Glomerular endothelial cell (primary cell): ENCODE data around the gene ZEB1. TPM values are rescaled to one million over a fixed set of nuclear protein-coding genes. Genes with fewer than 3 reads are reported as not detected.
"Not testable (repeated sequence)": the region's sequence is repeated elsewhere in the genome, so short reads cannot be mapped to it uniquely, and the experiment has no call there.

Source experiments
- DNase-seq: peaks from one replicate; pipeline ENCODE4 v3.0.0-alpha.2; 2011; ENCODE audit warnings: low read depth, low spot score; ENCODE audit errors: extremely low read depth
- total RNA-seq: library from RNA; depleted of rRNA; stranded (reverse); fragments of >200 nt; gene quantifications from 2 replicates; pipeline ENCODE4 v1.2.3, GENCODE V29; 2015

Gene ZEB1
- total RNA-seq, 1 donor from 2014 or later: 105 TPM

DNA sequence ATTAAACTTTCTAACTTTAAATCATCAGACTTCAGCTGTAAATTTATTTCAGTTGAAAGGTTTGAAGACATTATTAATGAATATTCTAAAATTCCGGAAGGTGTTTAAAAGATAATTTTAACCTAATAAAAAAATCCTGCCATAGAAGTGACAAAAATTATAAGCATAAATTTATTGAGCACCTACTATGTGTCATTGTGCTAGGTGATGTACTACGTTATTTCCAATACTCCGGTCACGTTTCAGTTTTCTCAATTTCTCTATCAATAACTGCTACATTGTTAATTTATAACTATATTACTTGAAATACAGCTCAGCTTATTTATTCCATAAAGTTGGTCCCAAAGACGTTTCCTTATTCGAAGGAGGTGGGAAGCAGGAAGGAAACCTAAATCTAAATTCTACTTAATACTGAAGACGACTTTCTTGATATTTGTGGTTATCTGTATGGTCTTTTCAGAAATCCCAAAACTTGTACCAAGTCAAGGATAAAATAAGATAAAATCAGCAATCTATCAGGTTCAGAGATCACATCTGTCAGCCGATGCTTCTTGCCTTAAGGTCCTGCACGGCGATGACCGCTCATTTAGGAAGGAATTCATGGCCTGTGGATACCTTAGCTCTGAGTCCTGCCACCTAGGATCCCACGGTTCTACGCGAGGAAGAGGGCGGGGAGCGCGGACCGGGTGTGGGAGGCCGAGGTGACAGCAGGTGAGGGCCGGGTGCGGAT is 1.2 kb upstream of the ZEB1 start:
- DNase-seq: no peak

DNA sequence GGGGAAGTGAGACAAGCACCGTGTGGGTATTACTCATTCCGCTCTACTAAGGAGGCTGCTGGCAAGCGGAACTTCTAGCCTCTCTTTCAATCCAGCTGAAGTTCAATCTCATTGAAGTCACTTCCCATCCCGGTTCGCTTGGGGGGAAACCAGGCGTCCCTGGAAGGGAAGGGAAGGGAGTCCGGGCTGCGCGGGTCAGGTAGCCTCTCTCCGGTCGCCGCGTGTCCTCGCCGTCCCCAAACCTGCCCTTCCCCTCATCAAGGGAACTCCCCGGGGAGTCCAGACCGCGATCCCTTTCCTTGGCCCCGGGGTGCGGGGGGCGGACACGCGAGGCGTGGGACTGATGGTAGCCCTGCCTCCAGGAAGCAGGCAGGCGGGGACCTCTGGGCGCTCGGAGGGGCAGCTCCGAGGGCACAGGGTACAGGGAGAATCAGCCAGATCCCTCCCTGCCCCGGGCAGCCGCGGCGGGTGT is 598 bp upstream of the ZEB1 start:
- no peak for DNase-seq

DNA sequence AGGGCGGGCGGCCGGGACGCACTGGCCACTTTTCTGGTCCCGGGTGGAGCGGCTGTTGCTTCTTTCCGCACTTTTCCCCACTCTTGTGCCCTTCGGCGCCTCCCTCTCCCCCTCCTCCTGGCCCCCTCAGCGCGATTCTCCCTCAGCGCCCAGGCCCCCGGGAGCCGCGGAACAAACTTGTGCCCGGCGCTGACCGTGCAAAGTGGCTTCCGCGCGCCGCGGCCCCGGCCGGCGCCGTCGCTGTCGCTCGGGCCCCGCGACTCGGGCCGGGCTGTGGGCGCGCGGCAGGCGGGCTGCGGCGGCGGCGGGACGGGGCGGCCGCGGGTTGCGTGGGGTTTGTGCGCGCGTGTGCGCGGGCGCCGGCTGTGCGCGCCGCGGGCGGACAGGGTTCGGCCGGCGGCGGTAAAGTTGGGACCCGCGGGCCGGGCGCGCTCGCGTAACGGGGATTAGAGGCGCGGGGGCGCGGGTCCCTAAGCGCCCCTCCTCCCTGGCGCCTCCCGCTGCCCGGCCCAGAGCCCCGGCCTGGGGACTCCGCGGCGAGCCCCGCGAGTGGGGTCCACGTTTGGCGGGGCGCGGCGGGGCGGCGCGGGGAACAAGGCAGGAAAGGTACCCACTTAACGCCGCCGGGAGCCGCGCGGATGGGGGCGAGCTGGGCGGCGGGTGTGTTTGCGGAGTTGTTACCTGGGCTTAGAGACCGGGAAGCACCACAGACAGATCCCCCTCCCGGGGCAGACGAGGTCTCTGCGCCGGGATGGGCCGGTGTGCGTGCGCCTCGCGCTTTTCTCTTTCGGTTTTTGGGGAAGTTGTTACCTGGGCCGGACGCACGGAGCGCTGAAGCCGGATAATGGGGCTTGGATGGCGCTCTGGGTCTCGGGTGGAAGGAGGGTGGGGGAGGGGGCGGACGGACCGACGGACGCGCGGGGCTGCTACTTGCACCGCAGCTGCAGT is 860 bp downstream of the ZEB1 start:
- no peak for DNase-seq

DNA sequence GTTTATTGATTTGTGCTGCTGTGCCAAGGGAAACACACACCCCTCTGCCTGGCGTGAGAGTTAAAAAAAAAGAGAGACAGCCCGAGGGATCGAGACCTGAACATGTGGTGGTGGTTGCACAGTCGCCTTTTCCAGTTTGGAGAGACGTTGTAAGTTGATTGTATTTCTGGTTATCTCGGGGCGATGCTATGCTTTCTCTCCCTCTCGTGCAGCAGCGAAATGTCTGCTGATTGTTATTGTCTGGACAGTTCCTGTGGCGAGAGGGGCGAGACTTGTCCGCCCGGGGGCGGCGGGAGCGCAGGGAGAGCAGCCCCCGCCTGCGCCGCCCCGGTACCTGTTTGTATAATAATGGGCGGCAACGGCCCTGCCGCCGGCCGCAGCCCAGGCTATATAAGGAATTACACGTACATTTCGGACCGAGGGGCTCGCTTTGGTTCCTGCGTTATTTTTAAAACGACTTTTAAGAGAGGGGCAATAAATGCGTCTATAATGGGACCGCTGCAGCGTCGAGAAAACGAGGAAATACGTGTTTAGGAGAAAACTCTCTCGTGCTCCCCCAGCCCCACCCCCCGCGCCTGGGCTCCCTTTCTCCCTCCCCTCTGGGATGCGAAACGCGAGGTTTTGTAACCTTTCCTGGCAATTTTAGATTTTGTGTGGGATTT is 1.7 kb downstream of the ZEB1 start:
- no peak for DNase-seq

DNA sequence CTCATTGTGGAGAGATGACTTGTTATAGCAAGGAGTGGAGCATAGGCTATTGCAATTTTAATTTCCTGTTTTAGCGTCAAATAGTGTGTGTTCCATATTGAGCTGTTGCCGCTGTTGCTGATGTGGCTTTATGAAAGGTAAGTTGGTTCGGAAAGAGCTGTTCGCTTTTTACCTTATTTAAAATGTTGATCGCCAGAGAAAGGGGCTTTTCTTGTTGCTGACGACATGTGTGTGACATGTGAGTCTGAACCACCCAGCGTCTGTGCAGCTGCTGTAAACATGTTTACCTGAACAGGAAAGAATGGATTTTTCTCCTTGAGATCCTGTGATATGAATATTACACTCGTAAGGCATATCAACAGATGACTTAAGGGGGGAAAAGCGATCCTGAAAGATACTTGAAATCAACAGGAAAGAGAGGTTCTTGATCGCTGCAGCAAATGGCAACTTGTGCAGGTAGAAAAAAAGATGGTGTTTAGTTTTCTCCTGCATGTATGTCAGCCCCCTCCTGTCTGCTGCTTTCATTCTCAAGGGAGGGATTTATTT is 2.5 kb downstream of the ZEB1 start:
- no peak for DNase-seq

DNA sequence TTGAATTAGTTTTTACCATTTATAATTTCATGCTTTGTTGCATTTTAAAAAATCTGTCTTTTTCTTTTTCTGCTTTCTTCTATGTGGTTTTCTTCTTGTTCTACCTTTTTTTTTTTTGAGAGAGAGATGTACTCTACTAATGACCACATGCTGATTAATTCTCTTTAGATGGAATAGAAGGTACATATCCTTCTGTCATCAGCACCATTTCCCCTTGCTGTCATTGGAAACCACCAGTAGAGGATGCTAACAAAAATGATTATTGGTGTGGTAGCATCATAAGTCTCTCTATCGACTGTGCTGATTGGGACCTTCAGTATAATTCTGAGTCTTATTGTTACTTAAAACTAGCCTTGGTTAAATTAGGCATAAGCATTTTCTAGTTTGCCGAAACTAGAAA is 3.6 kb downstream of the ZEB1 start:
- DNase-seq: no peak

DNA sequence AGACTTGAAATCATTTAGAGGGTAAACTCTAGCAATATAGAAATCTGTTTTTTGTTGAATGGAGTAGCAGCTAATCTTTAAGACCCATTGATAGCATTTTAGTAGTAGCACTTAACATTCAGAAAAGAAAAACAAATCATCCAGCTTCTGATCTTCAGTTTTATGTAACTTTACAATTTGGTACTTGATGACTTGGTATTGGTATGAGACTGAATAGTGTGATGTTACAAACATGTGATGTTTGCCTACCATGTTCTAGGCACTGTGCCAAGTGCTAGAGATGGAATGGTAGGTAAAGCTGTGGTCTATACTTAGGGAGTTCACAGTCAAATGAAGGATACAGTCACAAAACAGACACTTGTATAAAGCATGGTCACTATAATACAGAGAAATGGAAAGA is 21.3 kb downstream of the ZEB1 start:
- no peak for DNase-seq

DNA sequence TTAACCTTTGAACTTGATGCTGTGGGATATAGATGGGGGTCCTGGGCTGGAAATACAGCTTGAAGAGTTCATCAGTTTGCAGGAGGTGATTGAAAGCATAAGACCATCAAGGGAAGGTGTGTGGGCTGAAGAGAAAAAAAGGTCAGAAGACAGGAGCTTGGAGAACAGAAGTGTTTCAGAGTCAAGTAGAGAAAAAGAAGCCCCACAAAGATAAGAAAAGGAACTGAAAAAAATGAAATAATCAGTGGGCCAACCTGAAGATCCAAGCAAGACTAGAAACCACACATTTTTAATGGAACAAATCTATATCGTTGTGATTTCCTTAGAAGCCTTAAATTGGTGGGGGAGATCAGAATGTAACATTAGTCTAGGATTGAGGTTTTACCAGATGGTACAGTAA is 22.5 kb downstream of the ZEB1 start:
- DNase-seq: no peak

DNA sequence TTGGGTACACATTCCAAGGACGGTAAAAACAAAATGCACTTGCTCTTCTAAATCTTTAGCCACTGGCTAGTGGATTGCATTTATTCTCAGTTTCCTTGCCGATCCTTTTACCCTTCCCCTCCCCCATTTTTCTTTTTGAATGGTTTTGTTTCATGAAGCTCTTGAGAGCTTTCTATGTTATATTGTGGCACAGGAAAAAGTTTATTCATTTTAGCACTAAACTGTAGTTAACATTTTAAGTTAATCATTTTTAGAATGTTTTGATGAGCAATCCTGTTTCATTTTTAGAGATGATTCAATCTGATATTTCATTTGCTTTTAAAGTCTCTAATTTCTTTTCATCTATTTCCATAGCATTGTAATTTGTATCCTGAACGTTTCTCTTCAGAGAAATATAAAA is 24.0 kb downstream of the ZEB1 start:
- no peak for DNase-seq

DNA sequence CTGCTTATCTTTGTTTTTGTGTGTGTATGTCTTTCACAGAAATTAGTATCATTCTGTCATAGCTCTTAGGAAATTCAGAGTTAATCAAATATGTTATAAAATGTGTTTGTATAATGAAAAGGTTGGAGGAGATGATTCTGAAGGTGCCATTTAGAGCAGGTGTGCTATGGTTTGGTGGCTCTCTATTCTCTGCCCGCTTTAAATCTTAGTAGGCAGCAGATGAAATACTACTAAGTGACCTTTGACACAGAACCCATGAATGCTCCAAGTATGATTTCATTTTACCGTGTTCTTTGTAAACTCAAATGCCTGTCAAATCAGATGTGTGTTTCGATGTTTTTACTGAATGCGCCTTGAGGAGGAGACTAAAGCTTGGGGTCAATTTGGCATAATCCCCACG is 24.5 kb downstream of the ZEB1 start:
- no peak for DNase-seq

DNA sequence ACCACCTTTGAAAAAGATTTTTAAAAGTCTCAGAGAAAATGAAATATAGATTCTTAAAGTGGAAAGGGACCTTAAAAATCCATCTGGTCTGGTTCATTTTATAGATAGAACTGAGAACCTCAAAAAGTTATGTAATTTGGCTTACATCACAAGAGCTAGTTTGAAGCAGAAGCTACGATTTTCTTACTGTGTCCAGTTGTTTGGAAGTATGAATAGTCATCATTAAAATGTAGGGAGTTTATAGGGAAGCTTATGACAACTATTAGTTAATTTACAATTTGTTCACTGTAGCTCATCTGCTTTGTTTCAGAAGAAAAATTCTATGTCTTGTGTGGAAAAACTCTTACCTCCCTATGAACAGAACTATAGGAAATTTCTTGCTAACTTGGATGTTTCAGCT is 26.9 kb downstream of the ZEB1 start:
- DNase-seq: no peak

DNA sequence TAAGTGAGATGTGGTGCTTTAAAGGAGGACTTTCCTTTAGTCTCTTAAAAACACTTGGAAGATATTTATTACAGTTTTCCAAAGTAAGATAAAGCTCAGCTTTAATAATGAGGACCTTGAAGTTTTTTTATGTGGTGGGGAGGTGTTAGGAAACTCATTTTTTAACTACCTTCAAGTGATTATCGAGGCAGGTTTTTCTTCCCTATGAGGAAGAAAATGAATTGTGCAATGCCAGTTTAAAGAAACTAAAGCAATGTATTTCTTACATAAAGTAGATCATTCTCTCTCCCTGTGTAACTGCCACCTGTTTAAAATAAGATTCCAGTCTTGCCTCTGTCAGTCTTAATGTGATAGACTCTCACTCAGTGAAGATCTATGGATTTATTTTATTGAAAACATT is 27.9 kb downstream of the ZEB1 start:
- no peak for DNase-seq

DNA sequence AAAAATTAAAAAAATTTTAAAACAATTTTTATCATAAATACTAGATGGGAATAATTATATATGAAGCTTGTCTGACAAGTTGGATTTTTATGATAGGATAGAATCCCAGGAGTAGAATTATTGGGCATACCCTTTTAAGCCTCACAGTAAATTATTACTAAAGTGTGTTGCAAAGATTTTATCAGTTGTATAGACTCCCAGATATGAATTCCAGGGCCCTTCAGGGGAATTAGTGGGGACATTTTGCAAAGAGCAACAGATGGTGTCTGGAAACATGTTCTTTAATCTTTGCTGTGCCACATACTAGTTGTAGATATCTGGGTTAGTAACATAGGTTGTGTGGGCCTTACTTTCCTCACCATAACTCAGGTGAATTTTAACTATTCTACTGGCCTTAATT is 28.7 kb downstream of the ZEB1 start:
- DNase-seq: no peak

DNA sequence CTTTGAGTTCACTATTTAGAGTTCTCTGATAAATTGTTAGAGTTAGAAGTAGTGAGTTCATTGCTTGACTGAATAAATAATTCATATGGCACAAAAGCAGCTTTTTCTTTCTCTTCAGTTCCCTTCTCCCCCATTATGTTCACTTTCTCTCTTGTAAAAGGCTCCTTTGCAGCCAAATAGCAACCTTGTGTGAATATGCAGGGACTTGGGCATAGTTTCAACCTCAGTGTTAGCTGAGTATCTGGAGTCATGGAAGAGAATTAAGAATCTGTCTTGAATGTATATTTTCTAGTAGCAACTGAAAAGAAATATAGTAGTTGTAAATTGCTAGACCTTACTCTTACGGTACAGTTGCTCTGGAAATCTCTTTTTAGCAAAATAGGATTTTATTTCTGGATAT is 31.9 kb downstream of the ZEB1 start:
- no peak for DNase-seq

DNA sequence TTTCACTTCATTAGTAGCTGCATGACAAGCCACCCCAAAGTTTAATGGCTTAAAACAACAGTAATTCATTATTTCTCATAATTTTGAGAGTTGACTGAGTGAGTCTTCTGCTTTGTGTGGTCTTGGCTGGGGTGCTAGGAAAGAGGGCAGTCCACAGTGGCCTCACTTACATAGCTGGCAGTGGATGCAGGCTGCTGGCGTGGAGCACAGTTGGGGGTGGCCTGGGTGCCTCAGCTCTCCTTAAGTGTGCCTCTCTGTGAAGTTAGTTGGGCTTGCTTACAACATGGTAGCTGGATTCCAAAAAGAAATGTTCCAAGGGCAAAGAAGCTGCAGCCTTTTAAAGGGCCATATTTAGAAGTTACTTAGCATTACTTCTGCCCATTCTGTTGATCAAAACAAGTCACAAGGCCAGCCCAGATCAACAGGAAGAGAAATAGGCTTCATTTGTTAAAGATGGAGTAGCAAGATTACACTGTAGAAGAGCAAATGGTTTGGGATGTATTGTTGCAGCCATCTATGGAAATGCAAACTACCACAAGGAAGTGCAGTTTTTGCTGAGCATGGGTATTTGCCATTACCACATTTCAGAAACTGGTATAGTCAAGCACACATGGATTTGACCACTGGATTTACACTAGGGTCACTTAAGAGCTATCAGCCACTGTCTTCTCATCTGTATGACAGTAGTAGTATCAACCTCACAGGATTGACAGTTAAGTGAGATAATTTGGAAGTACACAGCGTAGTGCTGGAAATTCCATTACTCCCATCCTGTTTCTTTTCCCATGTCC is 33.6 kb downstream of the ZEB1 start:
- no peak for DNase-seq

DNA sequence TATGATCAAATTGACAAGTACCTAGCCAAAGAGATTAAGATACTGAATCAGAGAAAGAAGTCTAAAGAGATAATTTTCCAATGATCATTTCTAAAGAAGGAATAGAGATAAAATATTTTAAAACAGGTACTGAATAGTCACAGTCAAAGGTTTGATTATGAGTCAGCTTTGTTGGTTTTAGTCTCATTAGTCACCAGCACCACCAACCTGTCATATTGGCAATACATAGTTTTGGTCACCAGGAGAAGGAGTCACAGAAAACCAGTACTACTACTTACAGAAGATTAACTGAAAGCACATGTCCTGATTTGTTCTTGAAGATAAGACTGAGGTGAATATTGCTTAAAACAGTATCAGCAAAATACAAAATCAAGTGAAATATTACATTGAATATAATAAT is 34.6 kb downstream of the ZEB1 start:
- peak; percentile 14 for DNase-seq

DNA sequence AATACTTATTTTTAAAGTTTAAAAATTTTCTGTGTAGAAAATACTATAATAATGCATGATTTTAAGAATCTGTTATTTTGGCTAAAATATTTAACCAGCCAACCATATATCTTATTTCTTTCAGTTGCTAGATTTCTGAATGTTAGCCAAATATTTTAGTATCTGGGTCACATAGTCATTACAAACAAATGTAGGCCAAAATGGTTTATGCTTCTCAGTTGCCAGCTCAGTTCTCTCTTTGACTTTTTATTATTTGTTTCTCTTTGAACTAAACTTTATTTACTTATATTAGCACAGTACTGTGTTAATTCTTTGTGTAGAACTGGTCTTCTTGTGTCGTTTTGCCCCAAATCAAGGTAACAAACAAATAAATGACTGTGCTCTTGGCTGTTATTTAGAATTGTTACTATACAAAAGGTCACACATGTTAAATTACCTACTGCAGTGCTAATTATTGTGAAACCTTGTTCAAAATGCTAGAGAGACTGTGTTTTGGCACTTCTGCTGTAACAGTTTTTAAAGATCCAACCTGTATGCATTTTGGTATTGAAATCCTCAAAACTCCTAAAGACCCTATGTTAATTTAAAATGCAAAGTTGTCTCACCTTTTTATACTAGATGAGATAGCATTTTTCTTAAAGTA is 39.8 kb downstream of the ZEB1 start:
- DNase-seq: no peak

DNA sequence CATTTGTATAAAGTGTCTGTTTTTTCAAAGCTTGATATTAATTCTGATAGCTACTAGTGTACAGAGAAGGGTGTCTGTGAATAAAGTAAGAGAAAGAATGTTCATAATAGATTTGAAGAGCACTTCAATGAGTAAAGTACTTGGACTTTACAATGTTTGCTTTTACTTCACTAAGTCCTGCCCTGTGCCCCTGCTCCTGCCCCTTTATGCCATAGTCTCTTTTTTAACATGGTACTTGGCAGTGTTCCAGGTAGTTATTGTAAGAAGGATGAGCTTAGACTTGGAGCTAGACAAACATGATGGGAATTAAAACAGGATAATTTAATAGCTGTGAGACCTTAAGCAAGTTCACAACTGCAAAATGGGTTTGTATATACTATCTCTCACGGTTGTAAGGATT is 41.0 kb downstream of the ZEB1 start:
- DNase-seq: no peak

DNA sequence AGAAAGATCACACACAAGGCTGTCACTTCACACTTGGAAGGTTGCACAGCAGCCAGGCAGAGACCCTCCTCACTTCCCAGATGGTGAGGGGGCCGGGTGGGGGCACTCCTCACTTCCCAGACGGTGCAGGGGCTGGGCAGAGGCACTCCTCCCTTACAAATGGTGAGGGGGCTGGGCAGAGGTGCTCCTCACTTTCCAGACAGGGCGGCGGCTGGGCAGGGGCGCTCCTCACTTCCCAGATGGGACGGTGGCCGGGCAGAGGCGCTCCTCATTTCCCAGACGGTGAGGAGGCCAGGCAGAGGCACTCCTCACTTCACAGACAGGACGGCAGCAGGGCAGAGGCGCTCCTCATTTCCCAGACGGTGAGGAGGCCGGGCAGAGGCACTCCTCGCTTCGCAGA is 42.5 kb downstream of the ZEB1 start:
- DNase-seq: not testable (repeated sequence)
